GM12891 (cell line): Measurements from ENCODE around the gene PFKFB2.

Source experiments
- POLR2A ChIP-seq: IDR thresholded peaks from 2 replicates; pipeline ENCODE4 v1.6.1; 2011; ENCODE audit warnings: low read depth, low read length, control low read depth
- POLR2AphosphoS5 ChIP-seq: IDR thresholded peaks from 2 replicates; pipeline ENCODE4 v1.6.1; 2011; ENCODE audit warnings: low read depth, low read length, control low read depth
- SPI1 ChIP-seq: IDR thresholded peaks from 2 replicates; pipeline ENCODE4 v1.6.1; 2011; ENCODE audit warnings: low read depth, low read length, control low read depth

GRCh38 chr1:207091200-207091908 is 38.3 kb downstream of the PFKFB2 start:
- TF ChIP-seq POLR2A (no peak), SPI1 (no peak), POLR2AphosphoS5 (no peak)
